ENCODE measurements around the gene SNHG17.

GRCh38 chr20:38372806-38373205 is 62.3 kb downstream of the SNHG17 start:
- TF ChIP-seq GATA3 (IDR thresholded peaks at IDR 0.05; ENCODE audit: low read depth, low read length) (no peak), GATA2 (IDR thresholded peaks at IDR 0.05; ENCODE audit: low read depth, low read length) (no peak)
